SK-N-SH treated with all-trans-retinoic acid at 6 μM for 48 hours (cell line): ENCODE measurements around the gene ESYT2.

ENCODE experiments used
- ATAC-seq: fragments of 200-7000 bp; cut with Tn5 transposase; 3 replicates; pipeline ENCODE4 v1.9.1; 2020; ENCODE audit warnings: mild to moderate bottlenecking, moderate library complexity
- ARNTL ChIP-seq: fragments of 450-650 bp; formaldehyde crosslinking; IDR thresholded peaks from 2 replicates; pipeline ENCODE4 v1.5.0; 2020; ENCODE audit warnings: low read depth, mild to moderate bottlenecking, moderate library complexity, borderline replicate concordance
- BACH2 ChIP-seq: fragments of 250-450 bp; sonication (Bioruptor Pico); IDR thresholded peaks from 2 replicates; pipeline ENCODE4 v1.9.0; 2021; ENCODE audit warnings: mild to moderate bottlenecking, borderline replicate concordance
- CREB5 ChIP-seq: fragments of 250-450 bp; sonication (Bioruptor Pico); IDR thresholded peaks from 2 replicates; pipeline ENCODE4 v1.5.1; 2020; ENCODE audit warnings: low read depth, mild to moderate bottlenecking, moderate library complexity
- CSRNP3 ChIP-seq: fragments of 250-450 bp; sonication (Bioruptor Pico); IDR thresholded peaks from 2 replicates; pipeline ENCODE4 v1.5.1; 2021; ENCODE audit warnings: mild to moderate bottlenecking, moderate library complexity
- ESRRG ChIP-seq: fragments of 250-450 bp; sonication (Bioruptor Pico); IDR thresholded peaks from 2 replicates; pipeline ENCODE4 v1.6.1; 2021; ENCODE audit warnings: mild to moderate bottlenecking
- GLIS3 ChIP-seq: fragments of 250-450 bp; sonication (Bioruptor Pico); IDR thresholded peaks from 2 replicates; pipeline ENCODE4 v1.5.0; 2020; ENCODE audit warnings: mild to moderate bottlenecking, moderate library complexity
- ISL1 ChIP-seq: fragments of 250-450 bp; sonication (Bioruptor Pico); IDR thresholded peaks from 2 replicates; pipeline ENCODE4 v2.1.2; 2022; ENCODE audit warnings: mild to moderate bottlenecking, moderate library complexity
- OSR1 ChIP-seq: fragments of 250-450 bp; sonication (Bioruptor Pico); IDR thresholded peaks from 2 replicates; pipeline ENCODE4 v1.8.0; 2022; ENCODE audit warnings: moderate library complexity, mild to moderate bottlenecking, inconsistent platforms
- PATZ1 ChIP-seq: fragments of 250-450 bp; sonication (Bioruptor Pico); IDR thresholded peaks from 2 replicates; pipeline ENCODE4 v1.8.0; 2020; ENCODE audit warnings: mild to moderate bottlenecking, moderate library complexity, borderline replicate concordance
- PPARA ChIP-seq: fragments of 250-450 bp; sonication (Bioruptor Pico); IDR thresholded peaks from 2 replicates; pipeline ENCODE4 v1.5.0; 2020; ENCODE audit warnings: mild to moderate bottlenecking, borderline replicate concordance
- RARB ChIP-seq: fragments of 250-450 bp; sonication (Bioruptor Pico); IDR thresholded peaks from 2 replicates; pipeline ENCODE4 v1.8.0; 2021; ENCODE audit warnings: mild to moderate bottlenecking, moderate library complexity
- TCF4 ChIP-seq: fragments of 250-450 bp; sonication (Bioruptor Pico); IDR thresholded peaks from 2 replicates; pipeline ENCODE4 v1.8.0; 2021; ENCODE audit warnings: mild to moderate bottlenecking, moderate library complexity, borderline replicate concordance
- TOX ChIP-seq: fragments of 250-450 bp; sonication (Bioruptor Pico); IDR thresholded peaks from 2 replicates; pipeline ENCODE4 v1.8.0; 2021; ENCODE audit warnings: mild to moderate bottlenecking, moderate library complexity, borderline replicate concordance
- TSHZ2 ChIP-seq: fragments of 250-450 bp; sonication (Bioruptor Pico); IDR thresholded peaks from 2 replicates; pipeline ENCODE4 v1.5.0; 2020; ENCODE audit warnings: mild to moderate bottlenecking, moderate library complexity
- ZFP3 ChIP-seq: fragments of 250-450 bp; sonication (Bioruptor Pico); IDR thresholded peaks from 2 replicates; pipeline ENCODE4 v1.5.0; 2020; ENCODE audit warnings: mild to moderate bottlenecking, moderate library complexity
- ZFP30 ChIP-seq: fragments of 450-650 bp; formaldehyde crosslinking; IDR thresholded peaks from 2 replicates; pipeline ENCODE4 v1.5.0; 2022; ENCODE audit warnings: mild to moderate bottlenecking, moderate library complexity
- ZNF565 ChIP-seq: fragments of 450-650 bp; formaldehyde crosslinking; conservative IDR thresholded peaks from 2 replicates; pipeline ENCODE4 v1.5.0; 2020; ENCODE audit warnings: low read depth, mild to moderate bottlenecking, moderate library complexity
- ZNF70 ChIP-seq: fragments of 450-650 bp; formaldehyde crosslinking; IDR thresholded peaks from 2 replicates; pipeline ENCODE4 v1.5.0; 2020; ENCODE audit warnings: mild to moderate bottlenecking, moderate library complexity
- ZNF8 ChIP-seq: fragments of 450-650 bp; formaldehyde crosslinking; IDR thresholded peaks from 2 replicates; pipeline ENCODE4 v1.5.0; 2020; ENCODE audit warnings: mild to moderate bottlenecking, moderate library complexity

Gene ESYT2

GRCh38 chr7:158732494-158733219, 96.7 kb downstream of the ESYT2 start:
- ATAC-seq = no peak; the same call in 2 of the 3 replicates
- TF ChIP-seq GLIS3 (CRISPR knock-in tag) = no peak

GRCh38 chr7:158731761-158732160, 97.5 kb downstream of the ESYT2 start:
- no peak for ATAC-seq
- TF ChIP-seq PATZ1 (CRISPR knock-in tag) = no peak
- TF ChIP-seq ZNF70 = no peak

- no peak for ATAC-seq
- TF ChIP-seq BACH2 (CRISPR knock-in tag) (no peak), ZFP3 (CRISPR knock-in tag) (no peak), CSRNP3 (CRISPR knock-in tag) (no peak), RARB (CRISPR knock-in tag) (no peak), ISL1 (CRISPR knock-in tag) (no peak), TCF4 (CRISPR knock-in tag) (no peak), CREB5 (CRISPR knock-in tag) (no peak), TSHZ2 (CRISPR knock-in tag) (no peak), ARNTL (CRISPR knock-in tag) (no peak), ZFP30 (CRISPR knock-in tag) (no peak), ZNF565 (no peak), ZNF8 (no peak)
Measured at GRCh38 chr7:158730383-158731346, 98.6 kb downstream of the ESYT2 start.

- ATAC-seq = no peak
- TF ChIP-seq TOX (CRISPR knock-in tag) (no peak), OSR1 (CRISPR knock-in tag) (no peak), CSRNP3 (CRISPR knock-in tag) (no peak), TSHZ2 (CRISPR knock-in tag) (no peak), ZNF8 (no peak), PPARA (no peak), ESRRG (CRISPR knock-in tag) (no peak), ZFP30 (CRISPR knock-in tag) (no peak), CREB5 (CRISPR knock-in tag) (no peak)
Measured at GRCh38 chr7:158729646-158730382, 99.5 kb downstream of the ESYT2 start.
